Esophagus muscularis mucosa (tissue), 4 donors: ENCODE measurements around the gene POFUT2.

Experiments
- EP300 ChIP-seq: sonication (generic); formaldehyde crosslinking; IDR thresholded peaks from one replicate; pipeline ENCODE4 v1.6.1; 2017; ENCODE audit warnings: antibody characterized with exemption
- POLR2AphosphoS5 ChIP-seq, 2 donors: sonication (generic); formaldehyde crosslinking; IDR thresholded peaks; one replicate each; pipeline ENCODE4 v1.6.1; 2017; ENCODE audit warnings: antibody characterized with exemption in 2 of 2
- TF ChIP-seq, protein P1 (sequence below), 3 experiments: fragments of 200-600 bp in 2 of 3; fragments of 450-650 bp in 1 of 3; sonication (generic) in 2 of 3; IDR thresholded peaks; one replicate each; pipeline ENCODE4 v1.5.1; 2017 to 2019; ENCODE audit warnings: antibody characterized with exemption in 3 of 3, mild to moderate bottlenecking in 2 of 3, moderate library complexity in 1 of 3

DNA sequence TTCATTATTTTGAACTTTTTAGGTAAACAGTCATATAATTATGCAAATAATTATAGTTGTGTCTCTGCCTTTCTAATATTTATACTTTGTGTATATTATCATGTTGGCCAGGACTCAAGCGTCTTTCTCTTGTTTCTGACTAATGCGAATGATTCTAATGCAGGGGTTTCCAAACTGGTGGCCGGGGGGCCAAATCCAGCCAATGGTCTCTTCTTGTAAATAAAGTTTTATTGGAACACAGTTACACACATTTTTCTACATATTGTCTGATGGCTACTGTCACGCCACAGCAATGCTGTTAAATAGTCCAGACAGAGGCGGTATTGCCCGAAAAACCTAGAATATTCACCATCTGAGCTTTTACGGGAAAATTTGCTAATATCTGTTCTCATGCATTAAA, 8.9 kb upstream of the POFUT2 start:
- TF ChIP-seq, protein P1, sequence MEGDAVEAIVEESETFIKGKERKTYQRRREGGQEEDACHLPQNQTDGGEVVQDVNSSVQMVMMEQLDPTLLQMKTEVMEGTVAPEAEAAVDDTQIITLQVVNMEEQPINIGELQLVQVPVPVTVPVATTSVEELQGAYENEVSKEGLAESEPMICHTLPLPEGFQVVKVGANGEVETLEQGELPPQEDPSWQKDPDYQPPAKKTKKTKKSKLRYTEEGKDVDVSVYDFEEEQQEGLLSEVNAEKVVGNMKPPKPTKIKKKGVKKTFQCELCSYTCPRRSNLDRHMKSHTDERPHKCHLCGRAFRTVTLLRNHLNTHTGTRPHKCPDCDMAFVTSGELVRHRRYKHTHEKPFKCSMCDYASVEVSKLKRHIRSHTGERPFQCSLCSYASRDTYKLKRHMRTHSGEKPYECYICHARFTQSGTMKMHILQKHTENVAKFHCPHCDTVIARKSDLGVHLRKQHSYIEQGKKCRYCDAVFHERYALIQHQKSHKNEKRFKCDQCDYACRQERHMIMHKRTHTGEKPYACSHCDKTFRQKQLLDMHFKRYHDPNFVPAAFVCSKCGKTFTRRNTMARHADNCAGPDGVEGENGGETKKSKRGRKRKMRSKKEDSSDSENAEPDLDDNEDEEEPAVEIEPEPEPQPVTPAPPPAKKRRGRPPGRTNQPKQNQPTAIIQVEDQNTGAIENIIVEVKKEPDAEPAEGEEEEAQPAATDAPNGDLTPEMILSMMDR (IDR thresholded peaks at IDR 0.05), result no peak
- TF ChIP-seq POLR2AphosphoS5 (IDR thresholded peaks at IDR 0.05) (no peak), EP300 (no peak)
